Glomerular endothelial cell (primary cell): Measurements from ENCODE around the gene SLC25A4. TPM values are rescaled to one million over a fixed set of nuclear protein-coding genes. Genes with fewer than 3 reads are reported as not detected.
"Not testable (repeated sequence)": the region's sequence is repeated elsewhere in the genome, so short reads cannot be mapped to it uniquely, and the experiment has no call there.

Experiments used
- DNase-seq: peaks from one replicate; pipeline ENCODE4 v3.0.0-alpha.2; 2011; ENCODE audit warnings: low read depth, low spot score; ENCODE audit errors: extremely low read depth
- total RNA-seq: library from RNA; depleted of rRNA; stranded (reverse); fragments of >200 nt; gene quantifications from 2 replicates; pipeline ENCODE4 v1.2.3, GENCODE V29; 2015

The SLC25A4 gene
- total RNA-seq, 1 donor from 2014 or later, result 14.1 TPM

DNA sequence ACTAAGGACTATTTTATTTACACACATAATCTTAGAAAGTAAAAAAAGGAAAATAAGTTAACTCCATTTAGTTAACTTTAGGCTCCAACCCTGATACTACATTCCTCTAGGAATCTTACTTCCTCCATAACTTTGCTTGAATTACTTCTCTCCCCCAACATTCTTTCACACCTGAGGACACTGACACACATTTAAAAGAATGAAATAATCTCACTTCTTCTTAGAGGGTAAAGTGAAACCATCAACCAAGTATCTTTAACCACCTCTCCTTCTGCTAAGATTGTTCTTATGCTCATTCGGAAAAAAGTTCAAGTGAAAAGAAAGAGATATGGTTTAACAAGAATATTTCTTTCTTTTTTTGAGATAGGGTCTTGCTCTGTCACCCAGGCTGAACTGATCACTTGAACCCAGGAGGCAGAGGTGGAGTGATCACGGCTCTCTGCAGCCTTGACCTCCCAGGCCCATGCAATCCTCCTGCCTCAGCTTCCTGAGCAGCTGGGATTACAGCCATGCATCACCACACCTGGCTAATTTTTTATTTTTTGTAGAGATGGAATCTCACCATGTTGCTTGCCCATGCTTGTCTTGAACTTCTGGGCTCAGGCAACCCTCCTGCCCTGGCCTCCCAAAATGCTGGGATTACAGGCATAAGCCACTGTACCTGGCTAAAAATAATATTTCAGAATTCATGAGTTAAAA, 28.5 kb downstream of the SLC25A4 start:
- no peak for DNase-seq

DNA sequence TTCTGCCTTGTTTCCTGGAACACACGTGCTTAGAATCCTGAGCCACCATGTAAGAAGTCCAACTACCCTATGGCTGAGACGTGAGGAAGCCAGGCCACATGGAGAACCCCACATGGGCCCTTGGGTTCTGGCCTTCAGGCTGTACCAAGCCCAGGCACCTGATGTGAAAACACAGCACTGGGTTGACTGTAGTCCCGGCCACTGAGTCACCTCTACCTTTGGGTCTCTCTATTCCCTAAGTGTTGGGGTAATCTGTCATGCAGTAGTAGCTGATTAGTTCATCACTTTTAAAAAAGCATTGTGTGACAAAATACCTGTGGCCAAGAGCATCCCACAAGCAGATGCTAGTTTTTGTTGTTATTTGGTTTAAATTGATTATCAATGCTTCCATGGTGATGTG, 36.4 kb downstream of the SLC25A4 start:
- DNase-seq, result no peak

DNA sequence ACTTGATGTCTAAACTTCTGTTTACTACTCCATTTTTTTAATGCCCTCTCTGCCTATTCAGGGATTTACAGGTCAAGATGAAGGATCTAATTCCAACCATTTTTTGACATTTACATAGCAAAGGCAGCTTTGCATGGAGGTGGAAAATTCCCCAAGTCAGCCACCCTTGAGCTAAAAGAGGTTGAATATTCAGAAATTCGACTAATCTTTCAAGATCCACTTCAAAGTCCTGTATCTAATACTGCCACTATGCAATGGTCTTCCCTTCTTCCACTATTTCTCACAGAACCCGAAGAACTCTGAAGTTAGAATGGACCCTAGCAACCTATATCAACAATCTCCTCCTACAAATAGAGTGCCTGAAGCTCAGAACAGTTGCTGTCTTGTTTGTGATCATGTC, 39.2 kb downstream of the SLC25A4 start:
- DNase-seq, result no peak

DNA sequence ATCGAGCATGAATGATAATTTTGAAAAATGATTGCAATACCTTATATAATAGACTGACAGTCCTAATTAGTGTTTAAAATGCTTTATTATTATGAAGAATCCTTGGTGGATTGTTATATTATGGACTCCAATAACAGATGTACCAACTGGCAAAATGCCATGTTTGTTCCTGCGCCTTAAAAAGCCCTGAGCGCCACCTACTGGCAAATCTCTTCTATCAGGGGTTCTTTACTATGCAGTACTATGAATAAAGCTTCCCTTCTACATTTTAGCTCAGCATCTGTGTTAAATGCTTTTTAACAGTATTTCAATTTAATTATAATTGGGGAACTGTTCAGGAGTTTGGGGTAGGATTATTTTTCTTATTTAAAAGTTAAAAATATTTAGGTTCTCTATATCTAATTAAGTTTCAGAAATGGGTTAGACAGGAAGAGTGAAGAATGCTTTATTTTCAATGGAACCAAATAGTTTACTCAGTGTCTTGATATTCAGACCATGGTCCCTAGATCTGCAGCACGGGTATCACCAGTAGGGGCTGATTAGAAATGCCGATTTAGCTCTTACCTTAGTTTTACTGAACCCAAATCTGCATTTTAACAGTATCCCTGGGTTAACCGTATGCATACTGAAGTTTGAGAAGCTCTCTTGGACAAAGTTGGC, 40.7 kb downstream of the SLC25A4 start:
- peak; percentile 91 for DNase-seq

DNA sequence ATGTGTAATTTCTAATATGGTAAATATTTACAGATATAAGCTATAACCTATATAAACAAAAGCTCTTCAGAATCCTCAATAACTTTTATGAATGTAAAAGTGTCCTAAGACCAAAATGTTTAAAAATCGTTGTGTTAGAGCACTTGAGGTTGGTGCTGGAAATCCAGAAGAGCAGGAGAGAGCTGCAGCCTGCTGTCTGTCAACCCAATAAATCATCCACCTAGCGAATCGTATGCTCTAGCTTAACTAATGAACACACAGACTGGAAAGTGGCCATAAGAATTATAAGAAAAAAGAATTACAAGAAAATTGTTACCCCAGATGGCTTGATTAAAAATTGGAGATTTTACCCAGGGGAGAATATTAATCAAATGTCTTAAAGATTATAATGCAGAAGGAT, 43.7 kb downstream of the SLC25A4 start:
- DNase-seq, result no peak

DNA sequence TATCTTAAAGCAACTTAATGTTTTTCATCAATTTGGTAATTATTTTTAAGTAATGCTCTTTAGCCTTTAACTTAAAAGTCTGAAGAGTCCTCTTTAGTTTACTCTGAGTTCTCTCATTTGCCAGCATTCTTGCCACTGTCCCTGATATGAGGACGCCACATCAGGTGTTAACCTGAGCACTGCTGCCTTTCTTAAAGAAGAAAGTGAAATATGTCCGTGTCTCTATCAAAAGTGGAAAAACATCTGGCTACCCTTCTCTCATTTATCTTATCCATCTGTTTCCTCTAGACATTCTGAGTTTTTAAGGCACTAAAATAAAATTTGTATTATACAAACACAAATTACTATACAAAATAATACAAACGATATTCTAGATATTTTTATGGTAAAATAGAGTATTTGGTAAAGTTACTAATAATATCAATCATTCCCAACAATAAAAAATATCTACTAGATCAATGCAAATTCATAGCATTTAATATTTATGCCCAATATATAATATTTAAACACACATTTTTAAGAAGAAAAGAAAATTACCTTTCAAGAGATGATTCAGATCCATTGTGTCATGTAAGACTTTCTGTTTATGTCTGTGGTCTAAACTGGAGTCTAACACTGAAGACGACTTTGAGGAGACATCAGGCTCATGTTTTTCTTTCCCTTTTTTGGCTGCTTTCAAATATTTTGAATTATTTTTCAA, 46.7 kb downstream of the SLC25A4 start:
- no peak for DNase-seq

DNA sequence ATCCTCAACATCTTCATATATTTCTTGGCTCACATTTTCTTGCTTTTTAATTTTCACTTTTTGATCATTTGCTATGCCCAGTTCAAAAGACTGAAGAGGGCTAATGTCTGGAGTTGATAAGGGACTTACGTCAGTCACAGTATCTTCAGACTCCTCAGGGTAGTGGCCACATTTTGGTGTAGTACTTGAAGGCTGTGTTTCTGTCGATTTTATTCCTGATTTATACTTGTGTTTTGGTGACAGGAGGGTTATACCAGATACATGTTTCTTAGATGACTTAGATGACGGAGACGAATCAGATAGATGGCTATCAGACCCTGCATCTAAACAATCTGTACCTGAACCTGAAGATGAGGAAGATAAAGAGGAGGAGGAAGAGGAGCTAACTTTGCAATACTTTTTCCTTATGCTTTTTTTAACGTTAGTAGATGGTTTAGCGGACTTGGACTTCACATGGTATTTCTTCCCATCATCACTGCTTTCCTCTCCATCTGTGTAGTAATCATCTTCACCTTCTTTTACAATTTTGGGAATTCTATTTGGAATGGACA, 47.3 kb downstream of the SLC25A4 start:
- no peak for DNase-seq

DNA sequence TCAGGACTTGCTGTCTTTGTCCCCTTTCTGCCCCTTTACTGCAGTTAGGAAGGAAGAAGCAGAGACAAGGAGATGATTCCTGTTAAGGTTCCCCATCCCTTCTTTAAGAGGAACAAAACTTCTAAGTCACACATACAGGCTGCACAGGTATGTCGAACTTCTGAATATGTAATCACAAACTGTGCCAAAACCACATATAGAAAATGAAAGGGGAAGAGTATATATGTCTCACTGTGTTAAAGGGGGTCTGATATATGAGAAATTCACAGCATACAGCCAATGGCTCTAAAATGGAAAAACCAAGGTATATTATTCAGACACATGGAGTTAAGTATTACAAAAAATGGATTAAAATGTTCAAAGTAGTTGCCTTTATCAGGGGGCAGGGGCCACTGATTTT, 49.0 kb downstream of the SLC25A4 start:
- no peak for DNase-seq

DNA sequence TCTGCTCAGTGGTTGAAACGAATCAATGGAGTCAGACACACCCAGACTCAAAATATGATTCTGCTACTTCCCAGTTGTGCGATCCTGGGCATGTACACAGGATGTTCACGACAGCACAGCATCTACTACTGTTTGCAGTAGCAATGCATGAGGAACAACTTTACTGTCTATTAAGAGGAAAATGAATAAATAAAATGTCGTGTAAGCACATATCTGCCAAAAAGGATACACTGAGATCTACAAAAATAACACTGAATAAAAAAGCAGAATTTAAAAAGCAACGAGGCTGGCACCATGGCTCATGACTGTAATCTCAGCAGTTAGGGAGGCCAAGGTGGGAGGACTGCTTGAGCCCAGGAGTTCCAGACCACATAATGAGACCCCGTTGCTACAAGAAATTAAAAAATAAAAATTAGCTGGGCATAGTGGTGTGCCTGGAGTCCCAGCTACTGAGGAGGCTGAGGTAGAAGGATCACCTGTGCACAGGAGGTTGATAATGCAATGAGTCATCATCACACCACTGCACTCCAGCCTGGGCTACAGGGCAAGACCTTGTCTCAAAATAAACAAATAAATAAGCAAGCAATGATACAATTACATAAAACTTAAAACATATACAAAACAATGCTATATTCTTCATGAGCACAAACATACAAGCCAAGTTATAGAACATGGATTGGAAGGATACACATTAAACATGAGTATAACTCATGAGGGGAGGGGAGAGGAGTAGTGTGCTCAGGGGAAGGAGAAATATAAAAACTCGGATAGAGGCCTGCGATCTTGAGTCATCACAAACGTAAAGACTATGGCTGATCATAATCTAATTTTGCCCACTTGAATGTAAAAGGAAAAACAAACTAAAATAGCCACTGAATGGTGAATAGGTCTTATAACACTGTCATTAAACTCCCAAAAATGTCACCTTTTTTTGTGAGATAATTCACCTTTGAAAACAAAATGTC, 52.1 kb downstream of the SLC25A4 start:
- no peak for DNase-seq

DNA sequence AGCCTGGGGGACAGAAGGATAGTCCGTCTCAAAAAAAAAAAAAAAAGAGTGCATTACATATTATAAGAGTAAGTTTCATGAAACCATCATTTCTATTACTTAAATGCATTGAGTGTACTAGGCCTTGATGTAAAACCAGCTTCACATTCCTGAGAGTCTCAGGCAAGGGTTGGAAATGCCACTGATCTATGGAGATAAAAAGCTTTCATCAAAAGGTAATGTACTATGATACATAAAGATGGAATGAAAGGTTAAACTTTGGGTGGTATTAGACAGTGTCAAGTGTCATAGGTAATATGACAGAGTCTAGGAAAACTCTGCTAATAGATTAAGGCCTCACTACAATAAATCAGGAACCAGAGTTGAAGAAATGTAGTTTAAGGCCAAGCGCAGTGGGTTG, 53.4 kb downstream of the SLC25A4 start:
- no peak for DNase-seq

DNA sequence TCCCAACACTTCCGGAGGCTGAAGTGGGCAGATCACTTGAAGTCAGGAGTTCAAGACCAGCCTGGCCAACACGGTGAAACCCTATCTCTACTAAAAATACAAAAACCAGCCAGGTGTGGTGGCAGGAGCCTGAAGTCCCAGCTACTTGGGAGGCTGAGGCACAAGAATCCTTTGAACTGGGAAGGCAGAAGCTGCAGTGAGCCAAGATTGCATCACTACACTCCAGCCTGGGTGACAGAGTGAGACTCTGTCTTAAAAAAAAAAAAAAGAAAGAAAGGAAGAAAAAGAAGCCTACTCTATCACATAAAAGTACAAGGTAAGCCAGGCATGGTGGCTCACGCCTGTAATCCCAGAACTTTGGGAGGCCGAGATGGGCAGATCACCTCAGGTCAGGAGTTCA, 55.1 kb downstream of the SLC25A4 start:
- DNase-seq, result not testable (repeated sequence)

Other genes with a start within 250 kb of the SLC25A4 start
- not detected in 2 replicates for gene HELT, start 124.8 kb upstream of the SLC25A4 start, total RNA-seq
- 12.4 and 16.1 TPM in 2 replicates for gene CFAP97, start 60.7 kb downstream of the SLC25A4 start, total RNA-seq
- gene SNX25, start 66.3 kb downstream of the SLC25A4 start, total RNA-seq, result 17.3 and 17.4 TPM in 2 replicates